ENCODE measurements around the gene LRMDA. TPM values are rescaled to one million over a fixed set of nuclear protein-coding genes. Genes with fewer than 3 reads are reported as not detected.

The LRMDA gene
- total and polyA plus RNA-seq, 2 of the 8 experiments (the other 6 are each of a cell fraction or from before 2014, with no cell fraction given) = 0.86 to 2.8 TPM

DNA sequence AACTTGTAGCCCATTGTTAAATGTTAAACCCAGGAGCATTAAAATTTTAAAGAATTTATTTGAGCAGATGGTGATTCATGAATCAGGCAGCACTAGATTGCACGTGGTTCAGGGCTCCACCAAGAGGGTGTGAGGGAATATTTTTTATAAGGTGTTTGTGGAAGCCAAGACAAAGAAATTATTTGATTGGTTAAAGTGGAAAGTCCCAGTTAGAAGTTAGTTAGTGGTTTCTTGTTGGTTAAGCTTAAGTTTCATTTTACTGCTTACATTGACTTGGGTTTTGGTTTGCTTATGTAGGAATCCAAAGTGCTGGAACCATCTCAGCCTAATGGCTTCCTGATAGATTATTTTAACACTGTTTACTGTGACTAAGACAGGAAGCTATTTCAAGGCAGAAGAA lies 906.2 kb downstream of the LRMDA start:
- 94% methylated on average over 1 of the region's 1 CpG; no CpG with 5 or more reads in 1 of the 2 experiments for WGBS, 2 experiments (ENCODE audit: extremely low coverage in 1 of 2, insufficient coverage in 1 of 2, insufficient read length in 1 of 2, insufficient replicate concordance in 2 of 2, low coverage in 1 of 2, low lambda C conversion rate in 2 of 2, missing lambda C conversion rate in 1 of 2)
- Histone ChIP-seq H2AFZ (ENCODE audit: low read length) (no peak overlapping the region), H3K23ac (ENCODE audit: insufficient read length) (no peak overlapping the region), H3K4me3 (ENCODE audit: extremely low read depth in 1 of 4, insufficient read depth in 2 of 4, low read depth in 3 of 4, low read length in 4 of 4) (no peak overlapping the region), H3K23me2 (ENCODE audit: low read depth, low read length) (no peaks in the 10 kb centered on the region), H2BK120ac (replicated peaks; ENCODE audit: low read depth, low read length) (no peak overlapping the region), H4K20me1 (replicated peaks in 1 of 2; ENCODE audit: control insufficient read depth in 1 of 2, insufficient read depth in 2 of 2, low read length in 2 of 2) (no peaks in the 10 kb centered on the region), H4K8ac (ENCODE audit: extremely low read depth, insufficient read depth, low read length) (no peak overlapping the region), H2AK5ac (ENCODE audit: low read depth, low read length) (no peak overlapping the region), H2BK12ac (ENCODE audit: low read depth, low read length) (0 out of 2 replicates have a peak overlapping the region, but pooled peaks have one; percentile 88), H3K27me3 (replicated peaks in 1 of 4; ENCODE audit: control insufficient read depth in 3 of 4, extremely low read depth in 1 of 4, insufficient read depth in 3 of 4, low read length in 3 of 4) (no peaks in the 10 kb centered on the region), H2BK15ac (ENCODE audit: low read length) (no peak overlapping the region), H3K4me1 (replicated peaks in 1 of 4; ENCODE audit: control insufficient read depth in 3 of 4, insufficient read depth in 4 of 4, low read length in 3 of 4) (peaks cover 0 to 9% (median 3%) of the 10 kb centered on the region in 4 experiments; a peak in 3 of 7 replicates), H4K5ac (ENCODE audit: insufficient read length, low read depth, low read length) (no peak overlapping the region), H3K79me1 (ENCODE audit: low read depth, low read length) (no peaks in the 10 kb centered on the region), H3K18ac (ENCODE audit: extremely low read depth, low read length) (no peak overlapping the region), H3K4ac (replicated peaks; ENCODE audit: insufficient read length, low read depth, low read length) (no peak overlapping the region), H3K4me2 (ENCODE audit: insufficient read depth in 1 of 2, low read depth in 2 of 2, low read length in 2 of 2) (no peak overlapping the region), H3K9me3 (ENCODE audit: insufficient read depth in 2 of 2, low read depth in 1 of 2, low read length in 1 of 2) (no peaks in the 10 kb centered on the region; a peak in 1 of 4 replicates), H3K79me2 (ENCODE audit: control insufficient read depth in 1 of 2, insufficient read depth in 2 of 2, low read length in 2 of 2) (no peaks in the 10 kb centered on the region), H3K36me3 (ENCODE audit: control insufficient read depth in 2 of 4, insufficient read depth in 4 of 4, low read length in 3 of 4) (no peaks in the 10 kb centered on the region), H3K56ac (replicated peaks; ENCODE audit: insufficient read length, low read depth, low read length) (no peak overlapping the region), H2BK20ac (ENCODE audit: low read length) (no peak overlapping the region), H4K91ac (replicated peaks; ENCODE audit: insufficient read length, low read length) (no peak overlapping the region), H2BK5ac (ENCODE audit: low read depth, low read length) (no peak overlapping the region), H3K9ac (replicated peaks in 1 of 4; ENCODE audit: extremely low read depth in 1 of 4, low read depth in 3 of 4, low read length in 3 of 4) (no peak overlapping the region), H3K14ac (ENCODE audit: insufficient read length) (no peak overlapping the region), H3K27ac (ENCODE audit: low read depth, low read length) (no peak overlapping the region)
- POLR2A ChIA-PET (ENCODE audit: partially characterized antibody) = no interaction called here
- DNase-seq (ENCODE audit: low read depth in 1 of 2, low spot score in 2 of 2) (no peak), FAIRE-seq (no peak)
- TF ChIP-seq EGR1 (IDR thresholded peaks at IDR 0.05; ENCODE audit: borderline replicate concordance, low read depth, low read length) = no peak
- TF ChIP-seq SUZ12 (IDR thresholded peaks at IDR 0.05; ENCODE audit: low read length) = no peak
- CTCF ChIA-PET (ENCODE audit: partially characterized antibody) = interaction anchor here (1.0 to 1.2 kb wide), 2 partner anchors 25 to 745 kb away, joined by 3 to 4 read pairs; no protein-coding TSS in a partner anchor
